GM12878 (cell line): Measurements from ENCODE around the gene LRRC19. TPM values are rescaled to one million over a fixed set of nuclear protein-coding genes. Genes with fewer than 3 reads are reported as not detected.

Experiments used
- ATAC-seq: fragments of 200-7000 bp; cut with Tn5 transposase; 3 replicates; pipeline ENCODE4 v1.9.1; 2020; ENCODE audit warnings: mild to moderate bottlenecking, moderate library complexity
- BruUV-seq: library from RNA; stranded (reverse); fragments of 400-500 nt; replicated peaks from 2 replicates; lab custom pipeline; 2021; lab: Mats Ljungman, UMichigan
- CTCF ChIA-PET: fragments of 300-600 bp; sonication (Branson Sonifier 250); formaldehyde crosslinking; extraction: SDS; loops from one replicate; lab custom pipeline; 2021; ENCODE audit warnings: inconsistent platforms; lab: Yijun Ruan, JAX
- POLR2A ChIA-PET: fragments of 350-600 bp; formaldehyde crosslinking; extraction: SDS; loops from one replicate; lab custom pipeline; 2021; ENCODE audit warnings: inconsistent platforms; lab: Charles Lee
- RAD21 ChIA-PET: fragments of 300-600 bp; sonication (Branson Sonifier 250); formaldehyde crosslinking; loops from one replicate; lab custom pipeline; 2023; ENCODE audit warnings: antibody characterized with exemption; ENCODE audit not compliant: unreplicated experiment; lab: Charles Lee
- SMC1A ChIA-PET: fragments of 300-600 bp; sonication (Branson Sonifier 250); formaldehyde crosslinking; loops from one replicate; lab custom pipeline; 2023; ENCODE audit not compliant: unreplicated experiment, uncharacterized antibody; lab: Charles Lee
- DNase-seq: peaks from one replicate; pipeline ENCODE4 v3.0.0-alpha.2; 2011; ENCODE audit warnings: low read depth, low spot score
- FAIRE-seq: peaks from 3 replicates; lab custom pipeline; 2011; peaks lifted over from hg19 to GRCh38; lab: Jason Lieb, UNC
- H2AFZ ChIP-seq: 2 replicates; pipeline ENCODE4 v1.6.0; 2011; ENCODE audit warnings: low read depth, low read length, control low read depth; ENCODE audit not compliant: control insufficient read depth
- H3K27ac ChIP-seq: 2 replicates; pipeline ENCODE4 v1.5.1; 2011; ENCODE audit warnings: control low read depth; ENCODE audit not compliant: control insufficient read depth, insufficient read depth
- H3K27me3 ChIP-seq, 2 experiments: replicated peaks in 1 of 2; 2 replicates each; pipeline versions ENCODE4 v1.6.0 to v1.6.1; 2011; ENCODE audit warnings: low read length in 1 of 2; ENCODE audit not compliant: control insufficient read depth in 2 of 2, insufficient read depth in 2 of 2
- H3K36me3 ChIP-seq, 2 experiments: 2 replicates each; pipeline ENCODE4 v1.5.1; 2011; ENCODE audit warnings: low read length in 1 of 2; ENCODE audit not compliant: control insufficient read depth in 2 of 2, insufficient read depth in 2 of 2
- H3K4me1 ChIP-seq: 2 replicates; pipeline ENCODE4 v1.6.1; 2011; ENCODE audit warnings: mild to moderate bottlenecking, low read length, moderate library complexity, mixed read lengths; ENCODE audit not compliant: control insufficient read depth, insufficient read depth
- H3K4me2 ChIP-seq: 2 replicates; pipeline ENCODE4 v1.6.0; 2011; ENCODE audit warnings: control low read depth; ENCODE audit not compliant: control insufficient read depth, insufficient read depth
- H3K4me3 ChIP-seq: fragments of 200-600 bp; sonication (generic); 2 replicates; pipeline ENCODE4 v1.5.1; 2016
- H3K79me2 ChIP-seq: 2 replicates; pipeline ENCODE4 v1.6.0; 2011; ENCODE audit warnings: low read length; ENCODE audit not compliant: control insufficient read depth, insufficient read depth
- H3K9ac ChIP-seq: 2 replicates; pipeline ENCODE4 v1.8.0; 2011; ENCODE audit warnings: low read length, control low read depth, mixed read lengths; ENCODE audit not compliant: control insufficient read depth, insufficient read depth
- H3K9me3 ChIP-seq: replicated peaks from 3 replicates; pipeline ENCODE4 v1.5.1; 2011; ENCODE audit warnings: mild to moderate bottlenecking, low read length; ENCODE audit not compliant: control insufficient read depth, insufficient read depth
- H4K20me1 ChIP-seq: 2 replicates; pipeline ENCODE4 v1.6.0; 2011; ENCODE audit not compliant: control insufficient read depth, insufficient read depth
- MTA2 ChIP-seq: fragments of 450-650 bp; IDR thresholded peaks from 2 replicates; pipeline ENCODE4 v1.6.1; 2016; ENCODE audit warnings: low read depth, mild to moderate bottlenecking, moderate library complexity
- SRF ChIP-seq, 2 experiments: IDR thresholded peaks; 2 replicates each; pipeline ENCODE4 v1.6.1; 2011; ENCODE audit warnings: low read depth in 2 of 2, low read length in 2 of 2, mild to moderate bottlenecking in 1 of 2, moderate library complexity in 1 of 2
- TBL1XR1 ChIP-seq: IDR thresholded peaks from 2 replicates; pipeline ENCODE4 v1.6.1; 2012; ENCODE audit warnings: low read depth, low read length, improper control_type of control experiment
- WGBS: methylation state at CpG from one replicate; pipeline ENCODE4 v1.1.6; 2016; ENCODE audit warnings: low lambda C conversion rate; ENCODE audit not compliant: insufficient replicate concordance, insufficient coverage; ENCODE audit errors: missing lambda C conversion rate; 5-methylcytosine and 5-hydroxymethylcytosine counted together
- in situ Hi-C: fragments of 300-500 bp; cut with MboI; formaldehyde crosslinking; loops from 9 replicates; pipeline ENCODE4 v1.14.3; 2018; ENCODE audit warnings: mixed read lengths
- intact Hi-C: fragments of 100-400 bp; cut with micrococcal nuclease; formaldehyde crosslinking; loops from one replicate; pipeline ENCODE4 v1.14.2; 2022; ENCODE audit not compliant: unreplicated experiment
- polyA plus RNA-seq, 11 experiments: library from polyadenylated mRNA; depleted of rRNA in 4 of 11; unstranded in 6 of 11; stranded (reverse) in 5 of 11; fragments of >200 nt; fragmentation: Nextera tagmentation in 4 of 11; fragmentation: Illumina TruSeq in 1 of 11; extraction: Ambion mirVana in 4 of 11; extraction: Trizol in 1 of 11; gene quantifications; 1 replicate in 1 of 11; 2 replicates in 10 of 11; pipeline versions ENCODE4 v1.2.1 to v1.2.3, GENCODE V29; 2011 to 2016; ENCODE audit warnings: inconsistent platforms in 2 of 11, missing spikeins in 2 of 11, low read depth in 1 of 11
- total RNA-seq, 4 experiments: library from RNA; depleted of rRNA in 3 of 4; stranded (reverse); fragments of >200 nt in 3 of 4; fragmentation: Illumina TruSeq in 1 of 4; extraction: Trizol in 1 of 4; gene quantifications; 2 replicates each; pipeline versions ENCODE4 v1.2.1 to v1.2.3, GENCODE V29; 2013 to 2021
- TF ChIP-seq, protein P1 (sequence below), 3 experiments: IDR thresholded peaks in 2 of 3; conservative IDR thresholded peaks in 1 of 3; 2 replicates each; pipeline ENCODE4 v1.5.1; 2011; ENCODE audit warnings: low read depth in 3 of 3, low read length in 3 of 3, mild to moderate bottlenecking in 3 of 3, control low read depth in 2 of 3, moderate library complexity in 2 of 3, inconsistent platforms in 1 of 3, mixed read lengths in 1 of 3; ENCODE audit not compliant: control insufficient read depth in 2 of 3, insufficient read depth in 1 of 3; ENCODE audit errors: extremely low read depth in 1 of 3
- TF ChIP-seq, protein P2 (sequence below): fragments of 450-650 bp; IDR thresholded peaks from 2 replicates; pipeline ENCODE4 v1.6.1; 2016; ENCODE audit warnings: mild to moderate bottlenecking

The LRRC19 gene
- total and polyA plus RNA-seq, 10 of the 15 experiments (the other 5 are each of a cell fraction or from before 2014, with no cell fraction given), result 0.02 to 0.20 (median 0.08) TPM; not detected in 6

DNA sequence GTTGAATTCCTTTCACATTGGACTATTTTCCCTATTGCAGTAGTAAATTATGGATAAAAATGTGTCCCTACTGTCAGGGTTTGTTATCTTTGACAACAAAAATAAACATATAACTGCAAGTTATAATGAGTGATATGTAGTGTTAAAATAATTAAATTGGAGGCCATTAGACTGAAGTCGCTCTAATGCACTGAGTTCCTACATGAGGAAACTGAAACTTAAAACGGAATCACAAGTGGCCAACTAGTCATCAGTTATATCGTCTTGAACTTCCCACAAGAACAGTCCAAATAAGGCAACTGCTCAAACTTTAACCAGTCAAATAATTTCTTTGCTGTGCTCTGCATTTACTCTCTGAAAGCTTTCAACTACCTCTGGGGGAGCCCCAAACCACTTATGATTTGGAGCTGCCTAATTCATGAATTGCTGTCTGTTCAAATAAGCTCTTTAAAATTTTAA is 51.4 kb downstream of the LRRC19 start:
- FAIRE-seq (no peak), DNase-seq (no peak), ATAC-seq (peak; percentile 71)
- CTCF ChIA-PET, result interaction anchor here (1.0 to 1.4 kb wide), 3 partner anchors 12 to 22 kb away, joined by 3 to 5 read pairs (median 5); no protein-coding TSS in a partner anchor
- Histone ChIP-seq H3K9ac (no peak overlapping the region), H3K4me2 (no peak overlapping the region), H3K36me3 (no peaks in the 10 kb centered on the region), H3K27ac (peak overlapping the region; percentile 40; the same call in 1 of the 2 replicates), H3K4me1 (no peaks in the 10 kb centered on the region), H3K79me2 (peaks cover 2% of the 10 kb centered on the region), H4K20me1 (no peaks in the 10 kb centered on the region), H3K4me3 (no peak overlapping the region), H3K27me3 (no peaks in the 10 kb centered on the region), H2AFZ (no peak overlapping the region), H3K9me3 (no peaks in the 10 kb centered on the region)
- POLR2A ChIA-PET, result interaction anchor here (2.9 kb wide), 2 partner anchors 12 to 62 kb away, joined by 20 read pairs; partner anchors contain the start of gene CAAP1
- intact Hi-C loops, result no loop called here
- TF ChIP-seq TBL1XR1, result no peak
- TF ChIP-seq, protein P1, sequence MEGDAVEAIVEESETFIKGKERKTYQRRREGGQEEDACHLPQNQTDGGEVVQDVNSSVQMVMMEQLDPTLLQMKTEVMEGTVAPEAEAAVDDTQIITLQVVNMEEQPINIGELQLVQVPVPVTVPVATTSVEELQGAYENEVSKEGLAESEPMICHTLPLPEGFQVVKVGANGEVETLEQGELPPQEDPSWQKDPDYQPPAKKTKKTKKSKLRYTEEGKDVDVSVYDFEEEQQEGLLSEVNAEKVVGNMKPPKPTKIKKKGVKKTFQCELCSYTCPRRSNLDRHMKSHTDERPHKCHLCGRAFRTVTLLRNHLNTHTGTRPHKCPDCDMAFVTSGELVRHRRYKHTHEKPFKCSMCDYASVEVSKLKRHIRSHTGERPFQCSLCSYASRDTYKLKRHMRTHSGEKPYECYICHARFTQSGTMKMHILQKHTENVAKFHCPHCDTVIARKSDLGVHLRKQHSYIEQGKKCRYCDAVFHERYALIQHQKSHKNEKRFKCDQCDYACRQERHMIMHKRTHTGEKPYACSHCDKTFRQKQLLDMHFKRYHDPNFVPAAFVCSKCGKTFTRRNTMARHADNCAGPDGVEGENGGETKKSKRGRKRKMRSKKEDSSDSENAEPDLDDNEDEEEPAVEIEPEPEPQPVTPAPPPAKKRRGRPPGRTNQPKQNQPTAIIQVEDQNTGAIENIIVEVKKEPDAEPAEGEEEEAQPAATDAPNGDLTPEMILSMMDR (IDR thresholded peaks at IDR 0.05 in 2 of 3, conservative IDR thresholded peaks at IDR 0.05 in 1 of 3; ENCODE audit: control insufficient read depth in 2 of 3, extremely low read depth in 1 of 3, insufficient read depth in 1 of 3, low read depth in 3 of 3, low read length in 3 of 3), result 0 out of 6 replicates have a peak, but pooled peaks of 1 of the 3 experiments have one; percentile 15
- TF ChIP-seq MTA2, result peak; percentile 15; the same call in 1 of the 2 replicates
- TF ChIP-seq, protein P2, sequence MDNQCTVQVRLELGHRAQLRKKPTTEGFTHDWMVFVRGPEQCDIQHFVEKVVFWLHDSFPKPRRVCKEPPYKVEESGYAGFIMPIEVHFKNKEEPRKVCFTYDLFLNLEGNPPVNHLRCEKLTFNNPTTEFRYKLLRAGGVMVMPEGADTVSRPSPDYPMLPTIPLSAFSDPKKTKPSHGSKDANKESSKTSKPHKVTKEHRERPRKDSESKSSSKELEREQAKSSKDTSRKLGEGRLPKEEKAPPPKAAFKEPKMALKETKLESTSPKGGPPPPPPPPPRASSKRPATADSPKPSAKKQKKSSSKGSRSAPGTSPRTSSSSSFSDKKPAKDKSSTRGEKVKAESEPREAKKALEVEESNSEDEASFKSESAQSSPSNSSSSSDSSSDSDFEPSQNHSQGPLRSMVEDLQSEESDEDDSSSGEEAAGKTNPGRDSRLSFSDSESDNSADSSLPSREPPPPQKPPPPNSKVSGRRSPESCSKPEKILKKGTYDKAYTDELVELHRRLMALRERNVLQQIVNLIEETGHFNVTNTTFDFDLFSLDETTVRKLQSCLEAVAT, result 0 out of 2 replicates have a peak, but pooled peaks have one; percentile 18
- TF ChIP-seq SRF (IDR thresholded peaks at IDR 0.05; ENCODE audit: low read depth in 2 of 2, low read length in 2 of 2), result peak in 1 of 2 experiments; percentile 68; a peak in 1 of 4 replicates
- BruUV-seq, result no TSS peak
- SMC1A ChIA-PET, result interaction anchor here (1.3 to 3.2 kb wide), 5 partner anchors 10 to 66 kb away, joined by 4 to 24 read pairs (median 4); no protein-coding TSS in a partner anchor
- RAD21 ChIA-PET, result interaction anchor here (1.4 kb wide), 1 partner anchor 12 kb away, joined by 6 read pairs; no protein-coding TSS in a partner anchor
- WGBS, result 19% methylated on average over 3 of the region's 3 CpGs
- in situ Hi-C loops, result no loop called here
